Testis (tissue), 3 donors: ENCODE results near the gene FHOD3. TPM values are rescaled to one million over a fixed set of nuclear protein-coding genes. Genes with fewer than 3 reads are reported as not detected.

Source experiments
- DNase-seq: peaks from one replicate; pipeline ENCODE4 v3.0.0-alpha.2; 2019
- H3K27ac ChIP-seq, 2 donors: fragments of 200-600 bp; sonication (generic); one replicate each; pipeline ENCODE4 v1.5.1; 2019
- H3K27me3 ChIP-seq: fragments of 200-600 bp; sonication (generic); one replicate; pipeline ENCODE4 v1.5.1; 2019
- H3K36me3 ChIP-seq: fragments of 200-600 bp; sonication (generic); one replicate; pipeline ENCODE4 v1.5.1; 2017; ENCODE audit warnings: low read depth; ENCODE audit errors: missing control alignments
- H3K4me1 ChIP-seq: fragments of 200-600 bp; sonication (generic); one replicate; pipeline ENCODE4 v1.5.1; 2019
- H3K4me3 ChIP-seq, 2 donors: fragments of 200-600 bp; sonication (generic); one replicate each; pipeline ENCODE4 v1.5.1; 2017 to 2019
- H3K9me3 ChIP-seq: fragments of 200-600 bp; sonication (generic); one replicate; pipeline ENCODE4 v1.5.1; 2017
- POLR2A ChIP-seq: fragments of 450-650 bp; IDR thresholded peaks from one replicate; pipeline ENCODE4 v1.6.1; 2017; ENCODE audit warnings: antibody characterized with exemption, mild to moderate bottlenecking, moderate library complexity
- WGBS, 2 donors: methylation state at CpG; one replicate each; pipeline ENCODE4 v1.1.5; 2018; 5-methylcytosine and 5-hydroxymethylcytosine counted together
- intact Hi-C: fragments of 100-400 bp; cut with DNase I; formaldehyde crosslinking; loops from one replicate; pipeline ENCODE4 v1.15.1; 2023; ENCODE audit warnings: low total_unique reads
- polyA plus RNA-seq: library from polyadenylated mRNA; stranded (reverse); fragments of 350-450 nt; fragmentation: Illumina TruSeq; extraction: RNeasy Lipid Tissue Mini Kit (QIAGEN cat#74804); gene quantifications from one replicate; pipeline ENCODE4 v1.2.3, GENCODE V29; 2014; ENCODE audit warnings: low read depth, low replicate concordance; ENCODE audit not compliant: insufficient read depth
- total RNA-seq, 2 donors: library from RNA; depleted of rRNA; stranded (reverse); fragments of >200 nt; gene quantifications; one replicate each; pipeline ENCODE4 v1.2.3, GENCODE V29; 2016
- TF ChIP-seq, protein P1 (sequence below), 3 experiments: fragments of 450-650 bp in 2 of 3; fragments of 200-600 bp in 1 of 3; sonication (generic) in 1 of 3; IDR thresholded peaks; one replicate each; pipeline ENCODE4 v1.5.1; 2016 to 2019; ENCODE audit warnings: antibody characterized with exemption in 3 of 3, mild to moderate bottlenecking in 2 of 3, moderate library complexity in 1 of 3

The FHOD3 gene
- total and polyA plus RNA-seq, 3 donors from 2014 or later = 6.5 to 46.8 (median 37.3) TPM

DNA sequence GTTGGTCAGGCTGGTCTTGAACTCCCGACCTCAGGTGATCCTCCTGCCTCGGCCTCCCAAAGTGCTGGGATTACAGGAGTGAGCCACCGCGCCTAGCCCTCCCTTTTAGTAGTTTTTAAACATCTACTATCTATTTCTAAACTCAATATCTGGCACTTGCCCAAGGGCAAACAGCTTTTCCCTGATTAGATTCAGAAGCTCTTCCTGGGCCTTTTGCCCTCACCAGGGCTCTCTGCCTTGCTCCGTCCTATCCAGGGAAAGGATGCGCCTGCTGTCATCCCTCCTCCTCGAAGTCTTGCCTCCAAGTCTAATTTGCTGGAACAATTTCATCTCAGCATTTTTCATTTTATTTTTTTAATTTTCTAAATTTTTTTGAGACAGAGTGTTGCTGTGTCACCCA is 41.4 kb upstream of the FHOD3 start:
- intact Hi-C loops = no loop called here
- no peaks in the 10 kb centered on the region for H3K36me3 ChIP-seq
- no peak overlapping the region for H3K4me3 ChIP-seq
- WGBS, 2 donors = 85 to 91% methylated on average over 7 of the region's 7 CpGs
- H3K4me1 ChIP-seq = no peaks in the 10 kb centered on the region
- no peaks in the 10 kb centered on the region for H3K27me3 ChIP-seq
- H3K27ac ChIP-seq = no peak overlapping the region
- no peak for DNase-seq
- TF ChIP-seq POLR2A = no peak
- TF ChIP-seq, protein P1, sequence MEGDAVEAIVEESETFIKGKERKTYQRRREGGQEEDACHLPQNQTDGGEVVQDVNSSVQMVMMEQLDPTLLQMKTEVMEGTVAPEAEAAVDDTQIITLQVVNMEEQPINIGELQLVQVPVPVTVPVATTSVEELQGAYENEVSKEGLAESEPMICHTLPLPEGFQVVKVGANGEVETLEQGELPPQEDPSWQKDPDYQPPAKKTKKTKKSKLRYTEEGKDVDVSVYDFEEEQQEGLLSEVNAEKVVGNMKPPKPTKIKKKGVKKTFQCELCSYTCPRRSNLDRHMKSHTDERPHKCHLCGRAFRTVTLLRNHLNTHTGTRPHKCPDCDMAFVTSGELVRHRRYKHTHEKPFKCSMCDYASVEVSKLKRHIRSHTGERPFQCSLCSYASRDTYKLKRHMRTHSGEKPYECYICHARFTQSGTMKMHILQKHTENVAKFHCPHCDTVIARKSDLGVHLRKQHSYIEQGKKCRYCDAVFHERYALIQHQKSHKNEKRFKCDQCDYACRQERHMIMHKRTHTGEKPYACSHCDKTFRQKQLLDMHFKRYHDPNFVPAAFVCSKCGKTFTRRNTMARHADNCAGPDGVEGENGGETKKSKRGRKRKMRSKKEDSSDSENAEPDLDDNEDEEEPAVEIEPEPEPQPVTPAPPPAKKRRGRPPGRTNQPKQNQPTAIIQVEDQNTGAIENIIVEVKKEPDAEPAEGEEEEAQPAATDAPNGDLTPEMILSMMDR (IDR thresholded peaks at IDR 0.05) = no peak
- H3K9me3 ChIP-seq = no peaks in the 10 kb centered on the region

DNA sequence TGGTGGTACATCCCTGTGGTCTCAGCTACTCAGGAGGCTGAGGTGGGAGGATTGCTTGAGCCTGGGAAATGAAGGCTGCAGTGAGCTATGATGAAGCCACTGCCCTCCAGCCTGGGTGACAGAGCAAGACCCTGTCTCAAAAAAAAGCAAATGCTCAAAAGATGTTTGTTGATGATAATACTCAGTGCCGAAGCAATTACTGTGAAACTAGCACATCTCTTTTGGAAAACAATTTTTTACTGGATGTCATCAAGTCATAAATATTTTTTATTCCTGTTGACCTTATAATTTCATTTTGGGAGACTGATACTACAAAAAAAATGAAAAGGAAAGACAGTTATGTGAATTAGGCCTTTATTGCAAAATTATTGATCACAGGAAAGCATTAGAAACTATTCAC is 34.5 kb upstream of the FHOD3 start:
- H3K9me3 ChIP-seq = no peaks in the 10 kb centered on the region
- intact Hi-C loops = no loop called here
- no peak overlapping the region for H3K27ac ChIP-seq
- 89 to 93% methylated on average over 1 of the region's 1 CpG for WGBS, 2 donors
- no peak overlapping the region for H3K4me3 ChIP-seq
- no peak for DNase-seq
- H3K27me3 ChIP-seq = no peaks in the 10 kb centered on the region
- peaks cover 3% of the 10 kb centered on the region for H3K4me1 ChIP-seq
- no peaks in the 10 kb centered on the region for H3K36me3 ChIP-seq
- no peak for TF ChIP-seq POLR2A
- TF ChIP-seq, protein P1 (IDR thresholded peaks at IDR 0.05) = no peak

DNA sequence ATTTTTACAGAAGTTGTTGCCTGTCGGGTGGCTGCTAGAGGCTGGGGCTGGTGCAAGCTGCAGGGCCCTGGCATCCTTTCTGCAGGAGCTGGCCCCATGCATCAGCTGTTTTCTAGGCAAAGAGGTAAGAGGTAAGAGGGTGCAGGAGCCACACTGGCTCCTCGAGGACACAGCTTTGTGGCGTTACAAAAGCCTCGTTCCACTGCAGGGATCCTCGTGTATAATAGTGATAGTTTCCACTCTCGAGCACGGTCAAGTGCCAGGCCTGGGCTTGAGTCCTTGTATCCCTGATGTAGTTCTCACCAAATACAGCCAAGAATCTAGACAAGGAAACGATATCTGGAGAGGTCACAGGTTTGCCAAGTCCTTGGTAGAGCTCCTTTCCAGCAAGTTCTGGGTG is 33.2 kb upstream of the FHOD3 start:
- H3K27me3 ChIP-seq = no peaks in the 10 kb centered on the region
- H3K4me3 ChIP-seq = no peak overlapping the region
- no peaks in the 10 kb centered on the region for H3K9me3 ChIP-seq
- H3K4me1 ChIP-seq = peaks cover 3% of the 10 kb centered on the region
- 66 to 79% methylated on average over 8 of the region's 8 CpGs for WGBS, 2 donors
- intact Hi-C loops = no loop called here
- TF ChIP-seq, protein P1 (IDR thresholded peaks at IDR 0.05) = no peak
- TF ChIP-seq POLR2A = no peak
- no peak overlapping the region for H3K27ac ChIP-seq
- H3K36me3 ChIP-seq = no peaks in the 10 kb centered on the region
- DNase-seq = no peak

DNA sequence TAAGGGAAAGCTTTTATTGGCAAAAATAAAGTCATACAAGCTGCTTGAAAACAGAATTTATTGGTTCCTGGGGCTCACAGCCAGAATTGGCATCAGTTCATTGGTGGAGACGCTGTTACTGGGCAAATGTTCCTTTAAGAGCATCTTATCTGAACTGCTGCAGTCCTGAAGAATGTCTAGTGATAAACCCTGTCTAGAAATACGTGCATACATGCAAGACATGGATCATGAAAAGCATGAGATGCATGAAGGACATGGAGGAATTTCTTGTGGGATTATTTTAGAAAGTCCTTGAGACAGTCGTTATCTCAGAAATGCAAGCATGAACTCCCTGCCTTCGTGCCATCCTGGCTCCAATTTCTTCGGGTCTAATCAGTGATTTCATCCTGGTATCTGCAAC is 32.5 kb upstream of the FHOD3 start:
- DNase-seq = no peak
- TF ChIP-seq, protein P1 (IDR thresholded peaks at IDR 0.05) = no peak
- TF ChIP-seq POLR2A = no peak
- peaks cover 3% of the 10 kb centered on the region for H3K4me1 ChIP-seq
- WGBS, 2 donors = 28 to 32% methylated on average over 5 of the region's 5 CpGs
- H3K4me3 ChIP-seq = no peak overlapping the region
- H3K27me3 ChIP-seq = no peaks in the 10 kb centered on the region
- H3K27ac ChIP-seq = no peak overlapping the region
- H3K36me3 ChIP-seq = no peaks in the 10 kb centered on the region
- H3K9me3 ChIP-seq = no peaks in the 10 kb centered on the region
- intact Hi-C loops = no loop called here

DNA sequence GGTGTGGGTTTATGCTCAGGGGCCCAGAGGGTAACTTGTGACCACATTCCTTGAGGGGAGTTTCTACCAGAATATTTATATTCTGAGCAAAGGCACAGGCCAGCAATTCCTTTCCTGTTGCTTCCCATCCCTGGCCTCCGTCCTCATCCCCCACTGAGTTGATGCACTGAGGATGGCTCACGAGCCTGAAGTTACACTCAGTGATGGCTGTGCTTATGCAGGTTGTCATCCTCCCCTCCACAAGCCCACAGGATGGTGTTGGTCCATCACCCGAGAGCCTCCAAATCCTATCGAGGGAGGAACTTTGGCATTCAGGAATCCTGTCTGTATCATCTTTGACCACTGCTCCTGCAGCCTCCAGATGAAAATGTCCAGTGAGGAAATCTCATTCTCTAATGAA is 28.4 kb upstream of the FHOD3 start:
- WGBS, 2 donors = 88 to 97% methylated on average over 4 of the region's 4 CpGs
- Histone ChIP-seq H3K27me3 (no peaks in the 10 kb centered on the region), H3K4me1 (peaks cover 2% of the 10 kb centered on the region), H3K4me3 (no peak overlapping the region), H3K9me3 (no peaks in the 10 kb centered on the region), H3K36me3 (no peaks in the 10 kb centered on the region), H3K27ac (no peak overlapping the region)
- intact Hi-C loops = no loop called here
- TF ChIP-seq, protein P1 (IDR thresholded peaks at IDR 0.05) = no peak
- no peak for TF ChIP-seq POLR2A
- DNase-seq = no peak
